Measurements from ENCODE around the gene HAUS5.

HAUS5 gene

GRCh38 chr19:35645680-35646511 lies 33.4 kb downstream of the HAUS5 start:
- no peak for TF ChIP-seq CTCF (IDR thresholded peaks at IDR 0.05)

GRCh38 chr19:35648017-35648961 lies 35.8 kb downstream of the HAUS5 start, which contains the start of gene COX6B1:
Gene COX6B1 (plus strand): TSS chr19:35648323. CDS start chr19:35651244, 2,921 bp downstream.
- no peak for TF ChIP-seq CTCF (IDR thresholded peaks at IDR 0.05)

GRCh38 chr19:35650581-35650980 lies 38.0 kb downstream of the HAUS5 start:
- no peak for TF ChIP-seq CTCF (IDR thresholded peaks at IDR 0.05)

GRCh38 chr19:35655600-35655999 lies 43.1 kb downstream of the HAUS5 start:
- no peak for TF ChIP-seq CTCF (IDR thresholded peaks at IDR 0.05)

GRCh38 chr19:35656700-35657099 lies 44.2 kb downstream of the HAUS5 start:
- TF ChIP-seq CTCF (IDR thresholded peaks at IDR 0.05) = no peak

- no peak for TF ChIP-seq CTCF (IDR thresholded peaks at IDR 0.05)
Observed at GRCh38 chr19:35657904-35658700, 45.6 kb downstream of the HAUS5 start.

GRCh38 chr19:35661995-35662340 lies 49.4 kb downstream of the HAUS5 start:
- no peak for TF ChIP-seq CTCF (IDR thresholded peaks at IDR 0.05)
